Common myeloid progenitor, CD34-positive (primary cell): ENCODE results near the gene TSPAN7.
A peak's percentile ranks its signal among the peaks of the same experiment; 100 is the strongest.

Experiments
- CTCF ChIA-PET: fragments of 350-600 bp; sonication (Branson Sonifier 250); formaldehyde crosslinking; loops from one replicate; lab custom pipeline; 2021; ENCODE audit warnings: antibody characterized with exemption; lab: Charles Lee
- POLR2A ChIA-PET: fragments of 350-600 bp; sonication (Branson Sonifier 250); formaldehyde crosslinking; loops from one replicate; lab custom pipeline; 2021; ENCODE audit warnings: antibody characterized with exemption; lab: Charles Lee
- DNase-seq, 3 donors: peaks; one replicate each; pipeline versions ENCODE4 v3.0.0 to v3.0.0-alpha.2; 2013
- H3K27ac ChIP-seq, 2 experiments: 1 replicate in 1 of 2; 2 replicates in 1 of 2; pipeline ENCODE4 v1.7.0; 2013; ENCODE audit warnings: inconsistent platforms in 2 of 2, low read length in 2 of 2, mild to moderate bottlenecking in 2 of 2, low read depth in 1 of 2, moderate library complexity in 1 of 2; ENCODE audit not compliant: severe bottlenecking in 2 of 2, insufficient read depth in 1 of 2, poor library complexity in 1 of 2
- H3K27me3 ChIP-seq, 5 experiments: replicated peaks in 2 of 5; 1 replicate in 3 of 5; 2 replicates in 2 of 5; pipeline versions ENCODE4 v1.6.1 to v1.7.0; 2013; ENCODE audit warnings: low read length in 4 of 5, mild to moderate bottlenecking in 2 of 5, moderate library complexity in 2 of 5, inconsistent platforms in 1 of 5; ENCODE audit not compliant: insufficient read depth in 5 of 5, control insufficient read depth in 4 of 5
- H3K36me3 ChIP-seq, 4 experiments: 1 replicate in 2 of 4; 2 replicates in 2 of 4; pipeline versions ENCODE4 v1.6.1 to v1.7.0; 2013; ENCODE audit warnings: low read length in 3 of 4, control low read depth in 1 of 4, mild to moderate bottlenecking in 1 of 4; ENCODE audit not compliant: control insufficient read depth in 4 of 4, insufficient read depth in 4 of 4
- H3K4me1 ChIP-seq, 4 experiments: 1 replicate in 3 of 4; 2 replicates in 1 of 4; pipeline versions ENCODE4 v1.6.1 to v1.7.1; 2013; ENCODE audit warnings: low read length in 3 of 4, mild to moderate bottlenecking in 3 of 4, control low read depth in 1 of 4, inconsistent platforms in 1 of 4, moderate library complexity in 1 of 4; ENCODE audit not compliant: control insufficient read depth in 4 of 4, insufficient read depth in 4 of 4; ENCODE audit errors: control extremely low read depth in 1 of 4
- H3K4me3 ChIP-seq, 7 experiments: 1 replicate in 4 of 7; 2 replicates in 3 of 7; pipeline versions ENCODE4 v1.5.1 to v1.7.0; 2013; ENCODE audit warnings: mild to moderate bottlenecking in 7 of 7, low read length in 6 of 7, moderate library complexity in 6 of 7, inconsistent platforms in 2 of 7, low read depth in 2 of 7, control low read depth in 1 of 7; ENCODE audit not compliant: insufficient read depth in 4 of 7, control insufficient read depth in 1 of 7; ENCODE audit errors: extremely low read depth in 1 of 7
- H3K9me3 ChIP-seq, 5 experiments: 1 replicate in 4 of 5; 2 replicates in 1 of 5; pipeline versions ENCODE4 v1.6.1 to v1.7.1; 2013; ENCODE audit warnings: low read length in 4 of 5, mild to moderate bottlenecking in 2 of 5, inconsistent platforms in 1 of 5, low read depth in 1 of 5, moderate library complexity in 1 of 5; ENCODE audit not compliant: control insufficient read depth in 4 of 5, insufficient read depth in 2 of 5; ENCODE audit errors: control extremely low read depth in 1 of 5
- WGBS: methylation state at CpG from one replicate; pipeline ENCODE4 v1.1.5; 2013; ENCODE audit not compliant: insufficient coverage; 5-methylcytosine and 5-hydroxymethylcytosine counted together

Gene TSPAN7

GRCh38 chrX:38626296-38626695 is 65.0 kb downstream of the TSPAN7 start:
- 84% methylated on average over 4 of the region's 4 CpGs for WGBS
- no peak overlapping the region for H3K4me3 ChIP-seq
- no peaks in the 10 kb centered on the region for H3K36me3 ChIP-seq
- POLR2A ChIA-PET, result no interaction called here
- CTCF ChIA-PET, result interaction anchor here (0.7 to 3.2 kb wide), 3 partner anchors 8 to 28 kb away, joined by 3 to 11 read pairs (median 3); no protein-coding TSS in a partner anchor
- H3K4me1 ChIP-seq, result peaks cover 0 to 3% (median 0%) of the 10 kb centered on the region in 4 experiments
- H3K27me3 ChIP-seq, result peaks cover 0 to 6% (median 0%) of the 10 kb centered on the region in 5 experiments
- DNase-seq, result no peak
- H3K9me3 ChIP-seq, result peaks cover 0 to 1% (median 0%) of the 10 kb centered on the region in 5 experiments
- no peak overlapping the region for H3K27ac ChIP-seq

- Histone ChIP-seq H3K4me3 (no peak overlapping the region), H3K27me3 (no peaks in the 10 kb centered on the region), H3K36me3 (no peaks in the 10 kb centered on the region), H3K4me1 (peaks cover 0 to 3% (median 2%) of the 10 kb centered on the region in 4 experiments), H3K27ac (no peak overlapping the region), H3K9me3 (peaks cover 0 to under 1% (median 0%) of the 10 kb centered on the region in 5 experiments)
- DNase-seq, result peak; percentile 48 to 72 (median 71)
- ChIA-PET POLR2A (no interaction called here), CTCF (interaction anchor here (1.0 to 3.2 kb wide), 5 partner anchors 9 to 28 kb away, joined by 3 to 11 read pairs (median 4); no protein-coding TSS in a partner anchor)
Measured at GRCh38 chrX:38627683-38628082, 66.3 kb downstream of the TSPAN7 start.

- H3K9me3 ChIP-seq, result no peaks in the 10 kb centered on the region
- no peak overlapping the region for H3K4me3 ChIP-seq
- POLR2A ChIA-PET, result no interaction called here
- H3K27ac ChIP-seq, result no peak overlapping the region
- CTCF ChIA-PET, result interaction anchor here (1.0 to 3.2 kb wide), 4 partner anchors 10 to 27 kb away, joined by 3 to 11 read pairs (median 4); no protein-coding TSS in a partner anchor
- no peaks in the 10 kb centered on the region for H3K27me3 ChIP-seq
- H3K36me3 ChIP-seq, result no peaks in the 10 kb centered on the region
- peaks cover 0 to 3% (median 2%) of the 10 kb centered on the region in 4 experiments for H3K4me1 ChIP-seq
- no peak for DNase-seq
Measured at GRCh38 chrX:38628587-38628986, 67.2 kb downstream of the TSPAN7 start.

GRCh38 chrX:38632516-38632915 is 71.2 kb downstream of the TSPAN7 start:
- Histone ChIP-seq H3K9me3 (no peaks in the 10 kb centered on the region), H3K4me1 (peaks cover 0 to 9% (median 0%) of the 10 kb centered on the region in 4 experiments), H3K27ac (no peak overlapping the region), H3K4me3 (peak overlapping the region in 1 of 7 experiments; percentile 48), H3K36me3 (no peaks in the 10 kb centered on the region), H3K27me3 (no peaks in the 10 kb centered on the region)
- ChIA-PET CTCF (no interaction called here), POLR2A (no interaction called here)
- DNase-seq, result peak in 2 of 3 donors; percentile 3 to 19
- no CpG with 5 or more reads among the region's 2 CpGs for WGBS

- Histone ChIP-seq H3K4me3 (no peak overlapping the region), H3K36me3 (no peaks in the 10 kb centered on the region), H3K27ac (no peak overlapping the region), H3K4me1 (peaks cover 0 to 9% (median 0%) of the 10 kb centered on the region in 4 experiments), H3K27me3 (peaks cover 0 to 3% (median 0%) of the 10 kb centered on the region in 5 experiments), H3K9me3 (no peaks in the 10 kb centered on the region)
- DNase-seq, result peak in 2 of 3 donors; percentile 56 to 58
- ChIA-PET CTCF (no interaction called here), POLR2A (no interaction called here)
- 71% methylated on average over 1 of the region's 2 CpGs for WGBS
Measured at GRCh38 chrX:38634665-38635064, 73.3 kb downstream of the TSPAN7 start.

GRCh38 chrX:38636949-38637819 is 75.8 kb downstream of the TSPAN7 start:
- no peak overlapping the region for H3K4me3 ChIP-seq
- peaks cover 0 to 7% (median 0%) of the 10 kb centered on the region in 4 experiments for H3K4me1 ChIP-seq
- 80% methylated on average over 3 of the region's 8 CpGs for WGBS
- no peak for DNase-seq
- H3K27ac ChIP-seq, result no peak overlapping the region
- peaks cover 0 to 1% (median 0%) of the 10 kb centered on the region in 5 experiments for H3K9me3 ChIP-seq
- no peaks in the 10 kb centered on the region for H3K36me3 ChIP-seq
- ChIA-PET CTCF (no interaction called here), POLR2A (no interaction called here)
- H3K27me3 ChIP-seq, result peaks cover 0 to 3% (median 0%) of the 10 kb centered on the region in 5 experiments

GRCh38 chrX:38638952-38639529 is 77.7 kb downstream of the TSPAN7 start:
- WGBS, result 80% methylated on average over 3 of the region's 5 CpGs
- POLR2A ChIA-PET, result no interaction called here
- peaks cover 0 to 3% (median 0%) of the 10 kb centered on the region in 5 experiments for H3K27me3 ChIP-seq
- H3K9me3 ChIP-seq, result peaks cover 0 to 1% (median 0%) of the 10 kb centered on the region in 5 experiments
- no peaks in the 10 kb centered on the region for H3K36me3 ChIP-seq
- H3K4me1 ChIP-seq, result peaks cover 0 to 6% (median 0%) of the 10 kb centered on the region in 4 experiments
- H3K4me3 ChIP-seq, result no peak overlapping the region
- CTCF ChIA-PET, result no interaction called here
- no peak overlapping the region for H3K27ac ChIP-seq
- DNase-seq, result no peak
